PC-3 (cell line): ENCODE results near the gene DNHD1. TPM values are rescaled to one million over a fixed set of nuclear protein-coding genes. Genes with fewer than 3 reads are reported as not detected.

ENCODE experiments used
- ATAC-seq: fragments of 200-7000 bp; cut with Tn5 transposase; 2 replicates; pipeline ENCODE4 v1.9.1; 2020; ENCODE audit warnings: mild to moderate bottlenecking, moderate library complexity
- BruUV-seq: library from RNA; stranded (reverse); fragments of 400-500 nt; replicated peaks from 2 replicates; lab custom pipeline; 2021; lab: Mats Ljungman, UMichigan
- CTCF ChIA-PET: fragments of 300-600 bp; sonication (Branson Sonifier 250); formaldehyde crosslinking; loops from one replicate; lab custom pipeline; 2022; ENCODE audit warnings: antibody characterized with exemption; lab: Charles Lee
- POLR2A ChIA-PET: fragments of 300-600 bp; sonication (Branson Sonifier 250); formaldehyde crosslinking; loops from one replicate; lab custom pipeline; 2022; ENCODE audit warnings: antibody characterized with exemption; ENCODE audit not compliant: unreplicated experiment; lab: Charles Lee
- DNase-seq: peaks from one replicate; pipeline ENCODE4 v3.0.0-alpha.2; 2015
- H2AFZ ChIP-seq: fragments of 300-600 bp; sonication (generic); 2 replicates; pipeline ENCODE4 v1.6.0; 2016; ENCODE audit warnings: antibody characterized with exemption, low read length
- H3F3A ChIP-seq: fragments of 300-600 bp; sonication (generic); one replicate; pipeline ENCODE4 v1.6.0; 2017; ENCODE audit warnings: antibody characterized with exemption, low read length, control low read depth, mild to moderate bottlenecking; ENCODE audit not compliant: unreplicated experiment
- H3K27ac ChIP-seq: fragments of 300-600 bp; sonication (generic); 2 replicates; pipeline ENCODE4 v1.5.1; 2016; ENCODE audit warnings: mild to moderate bottlenecking, low read length
- H3K27me3 ChIP-seq: fragments of 300-600 bp; sonication (generic); 2 replicates; pipeline ENCODE4 v1.6.1; 2016; ENCODE audit warnings: low read length, mixed read lengths
- H3K36me3 ChIP-seq: fragments of 300-600 bp; sonication (generic); 2 replicates; pipeline ENCODE4 v1.6.1; 2016; ENCODE audit warnings: low read depth, mixed run types, low read length, mixed read lengths
- H3K4me1 ChIP-seq: fragments of 300-600 bp; sonication (generic); 2 replicates; pipeline ENCODE4 v1.5.1; 2016; ENCODE audit warnings: low read length; ENCODE audit not compliant: insufficient read depth
- H3K4me2 ChIP-seq: fragments of 300-600 bp; sonication (generic); 2 replicates; pipeline ENCODE4 v1.6.0; 2016; ENCODE audit warnings: low read length
- H3K4me3 ChIP-seq: fragments of 300-600 bp; sonication (generic); 2 replicates; pipeline ENCODE4 v1.5.1; 2016; ENCODE audit warnings: mild to moderate bottlenecking, low read length, mixed read lengths
- H3K79me2 ChIP-seq: fragments of 300-600 bp; sonication (generic); 2 replicates; pipeline ENCODE4 v1.6.1; 2017; ENCODE audit warnings: low read length, mixed read lengths
- H3K9ac ChIP-seq: fragments of 300-600 bp; sonication (generic); 2 replicates; pipeline ENCODE4 v1.6.0; 2016; ENCODE audit warnings: mild to moderate bottlenecking, low read length
- H3K9me2 ChIP-seq: fragments of 300-600 bp; sonication (generic); replicated peaks from 2 replicates; pipeline ENCODE4 v1.6.1; 2016; ENCODE audit warnings: mixed run types, low read length, mixed read lengths
- H3K9me3 ChIP-seq: fragments of 300-600 bp; sonication (generic); 2 replicates; pipeline ENCODE4 v1.6.1; 2016; ENCODE audit warnings: low read length, mixed read lengths
- H4K20me1 ChIP-seq: fragments of 300-600 bp; sonication (generic); 2 replicates; pipeline ENCODE4 v1.6.1; 2016; ENCODE audit warnings: low read length, mixed read lengths
- CTCF ChIP-seq: fragments of 300-600 bp; sonication (generic); conservative IDR thresholded peaks from 2 replicates; pipeline ENCODE4 v1.5.1; 2017; ENCODE audit warnings: antibody characterized with exemption, low read depth, mild to moderate bottlenecking, low read length
- EZH2 ChIP-seq: fragments of 300-600 bp; sonication (generic); IDR thresholded peaks from one replicate; pipeline ENCODE4 v1.6.1; 2017; ENCODE audit warnings: antibody characterized with exemption, mild to moderate bottlenecking, low read length; ENCODE audit not compliant: unreplicated experiment
- EZH2phosphoT487 ChIP-seq: fragments of 300-600 bp; sonication (generic); IDR thresholded peaks from 2 replicates; pipeline ENCODE4 v1.6.1; 2018; ENCODE audit warnings: mild to moderate bottlenecking, antibody characterized with exemption, low read length, borderline replicate concordance
- intact Hi-C: fragments of 100-400 bp; cut with micrococcal nuclease; formaldehyde crosslinking; loops from 2 replicates; pipeline ENCODE4 v1.9.0; 2023
- total RNA-seq: library from RNA; depleted of rRNA; stranded (reverse); fragments of >200 nt; gene quantifications from 2 replicates; pipeline ENCODE4 v1.2.3, GENCODE V29; 2014

Gene DNHD1
- total RNA-seq, 1 experiment from 2014 or later = 9.3 TPM

GRCh38 chr11:6599881-6600390 lies 102.9 kb downstream of the DNHD1 start:
- no TSS peak for BruUV-seq
- no peaks in the 10 kb centered on the region for H4K20me1 ChIP-seq
- no peak overlapping the region for H3K27ac ChIP-seq
- no peak for DNase-seq
- POLR2A ChIA-PET = no interaction called here
- H3K36me3 ChIP-seq = peaks cover 35% of the 10 kb centered on the region; the same call in 1 of the 2 replicates
- H3K79me2 ChIP-seq = peaks cover 55% of the 10 kb centered on the region
- H2AFZ ChIP-seq = no peak overlapping the region
- intact Hi-C loops = loop anchor here (5.0 to 10.0 kb wide), 3 partner anchors 68 to 225 kb away; partner anchors contain the start of genes ARFIP2 and TIMM10B
- no peak overlapping the region for H3K4me3 ChIP-seq
- H3K9me2 ChIP-seq = no peaks in the 10 kb centered on the region
- H3K4me2 ChIP-seq = no peak overlapping the region
- H3K4me1 ChIP-seq = peaks cover 13% of the 10 kb centered on the region
- H3F3A ChIP-seq = no peaks in the 10 kb centered on the region
- CTCF ChIA-PET = no interaction called here
- H3K9ac ChIP-seq = no peak overlapping the region
- H3K27me3 ChIP-seq = no peaks in the 10 kb centered on the region
- TF ChIP-seq EZH2phosphoT487 (no peak), EZH2 (no peak), CTCF (no peak)
- H3K9me3 ChIP-seq = no peaks in the 10 kb centered on the region
- no peak for ATAC-seq

- H3K27me3 ChIP-seq = no peaks in the 10 kb centered on the region
- H3K4me3 ChIP-seq = no peak overlapping the region
- H3K36me3 ChIP-seq = peaks cover 35% of the 10 kb centered on the region; the same call in 1 of the 2 replicates
- H3K4me1 ChIP-seq = peaks cover 22% of the 10 kb centered on the region
- DNase-seq = no peak
- CTCF ChIA-PET = no interaction called here
- ATAC-seq = no peak
- peaks cover 66% of the 10 kb centered on the region for H3K79me2 ChIP-seq
- no peaks in the 10 kb centered on the region for H4K20me1 ChIP-seq
- POLR2A ChIA-PET = no interaction called here
- BruUV-seq = no TSS peak
- H3K9me3 ChIP-seq = no peaks in the 10 kb centered on the region
- TF ChIP-seq CTCF = no peak
- no peak for TF ChIP-seq EZH2phosphoT487
- intact Hi-C loops = loop anchor here (5.0 to 10.0 kb wide), 3 partner anchors 69 to 226 kb away; partner anchors contain the start of genes ARFIP2 and TIMM10B
- H2AFZ ChIP-seq = no peak overlapping the region
- H3K27ac ChIP-seq = no peak overlapping the region
- H3K9me2 ChIP-seq = no peaks in the 10 kb centered on the region
- no peak overlapping the region for H3K4me2 ChIP-seq
- no peak overlapping the region for H3K9ac ChIP-seq
- H3F3A ChIP-seq = no peaks in the 10 kb centered on the region
Observed at GRCh38 chr11:6601041-6601461, 104.0 kb downstream of the DNHD1 start.
